Sigmoid colon (tissue), 7 donors: ENCODE data around the gene NUCKS1. TPM values are rescaled to one million over a fixed set of nuclear protein-coding genes. Genes with fewer than 3 reads are reported as not detected.
"Not testable (repeated sequence)": the region's sequence is repeated elsewhere in the genome, so short reads cannot be mapped to it uniquely, and the experiment has no call there.

Experiments used
- DNase-seq: peaks from one replicate; pipeline ENCODE4 v3.0.0-alpha.2; 2019
- H3K27ac ChIP-seq, 4 donors: fragments of 200-600 bp; sonication (generic); one replicate each; pipeline ENCODE4 v1.5.1; 2016 to 2019; ENCODE audit warnings: mild to moderate bottlenecking in 1 of 4
- H3K27me3 ChIP-seq, 3 donors: fragments of 200-600 bp; sonication (generic); one replicate each; pipeline ENCODE4 v1.5.1; 2019; ENCODE audit warnings: mild to moderate bottlenecking in 1 of 3
- H3K36me3 ChIP-seq, 4 donors: fragments of 200-600 bp; sonication (generic); one replicate each; pipeline ENCODE4 v1.5.1; 2016 to 2019
- H3K4me1 ChIP-seq, 4 donors: fragments of 200-600 bp; sonication (generic); one replicate each; pipeline ENCODE4 v1.5.1; 2017 to 2019
- H3K4me3 ChIP-seq, 4 donors: fragments of 200-600 bp; sonication (generic); one replicate each; pipeline ENCODE4 v1.5.1; 2017 to 2019; ENCODE audit warnings: mild to moderate bottlenecking in 2 of 4, moderate library complexity in 1 of 4
- H3K9me3 ChIP-seq, 4 donors: fragments of 200-600 bp in 3 of 4; sonication (generic) in 3 of 4; one replicate each; pipeline versions ENCODE4 v1.5.1 to v1.6.1; 2013 to 2019
- CTCF ChIP-seq, 4 experiments: fragments of 450-650 bp in 3 of 4; fragments of 200-600 bp in 1 of 4; IDR thresholded peaks; one replicate each; pipeline ENCODE4 v1.5.1; 2016 to 2019; ENCODE audit warnings: antibody characterized with exemption in 4 of 4, mild to moderate bottlenecking in 3 of 4, moderate library complexity in 2 of 4
- EP300 ChIP-seq, 4 donors: sonication (generic); formaldehyde crosslinking; IDR thresholded peaks; one replicate each; pipeline ENCODE4 v1.6.1; 2017; ENCODE audit warnings: antibody characterized with exemption in 4 of 4
- POLR2A ChIP-seq, 2 donors: fragments of 450-650 bp; IDR thresholded peaks; one replicate each; pipeline ENCODE4 v1.6.1; 2016; ENCODE audit warnings: antibody characterized with exemption in 2 of 2, mild to moderate bottlenecking in 2 of 2, moderate library complexity in 2 of 2
- POLR2AphosphoS5 ChIP-seq, 4 donors: sonication (generic); formaldehyde crosslinking; IDR thresholded peaks; one replicate each; pipeline ENCODE4 v1.6.1; 2017; ENCODE audit warnings: antibody characterized with exemption in 4 of 4
- whole genome bisulfite sequencing, 2 donors: extraction: QIAGEN DNeasy Blood & Tissue Kit; methylation state at CpG; one replicate each; pipeline ENCODE4 v1.1.7; 2013; 5-methylcytosine and 5-hydroxymethylcytosine counted together
- intact Hi-C: fragments of 100-400 bp; cut with DNase I; formaldehyde crosslinking; loops from one replicate; pipeline ENCODE4 v1.15.1; 2023
- polyA plus RNA-seq, 3 donors: library from polyadenylated mRNA; stranded (reverse); fragments of 200-250 nt; gene quantifications; one replicate each; pipeline ENCODE4 v1.2.3, GENCODE V29; 2013
- total RNA-seq, 4 donors: library from RNA; depleted of rRNA; stranded (reverse); fragments of >200 nt; gene quantifications; one replicate each; pipeline ENCODE4 v1.1.0, GENCODE V29; 2016
- donor health status: healthy with polysubstance abuse.
- donor health status: Bipolar disorder and iron deficiency.
- donor health status: healthy.

The NUCKS1 gene
- total and polyA plus RNA-seq, 7 donors: 22.2 to 112 (median 88.9) TPM

- WGBS, 2 donors: 30 to 65% methylated on average over 1 of the region's 1 CpG
- H3K36me3 ChIP-seq: peaks cover under 1 to 84% (median 18%) of the 10 kb centered on the region in 4 donors
- H3K4me1 ChIP-seq: peaks cover 0 to 8% (median 3%) of the 10 kb centered on the region in 4 donors
- no peaks in the 10 kb centered on the region for H3K9me3 ChIP-seq
- H3K27ac ChIP-seq: no peak overlapping the region
- no peaks in the 10 kb centered on the region for H3K27me3 ChIP-seq
- DNase-seq: no peak
- no peak for TF ChIP-seq POLR2A (IDR thresholded peaks at IDR 0.05)
- no peak for TF ChIP-seq CTCF (IDR thresholded peaks at IDR 0.05)
- no peak for TF ChIP-seq EP300 (IDR thresholded peaks at IDR 0.05)
- TF ChIP-seq POLR2AphosphoS5 (IDR thresholded peaks at IDR 0.05): no peak
- no peak overlapping the region for H3K4me3 ChIP-seq
- intact Hi-C loops: no loop called here
Measured at GRCh38 chr1:205725514-205725913, 24.5 kb downstream of the NUCKS1 start.

GRCh38 chr1:205720740-205721139 lies 29.2 kb downstream of the NUCKS1 start:
- H3K4me3 ChIP-seq, H3K27ac ChIP-seq, intact Hi-C loops, H3K4me1 ChIP-seq, DNase-seq, H3K27me3 ChIP-seq, H3K9me3 ChIP-seq: not testable (repeated sequence)
- H3K36me3 ChIP-seq: peaks cover 25 to 96% (median 38%) of the 10 kb centered on the region in 4 donors
- 96 to 97% methylated on average over 2 of the region's 2 CpGs for WGBS, 2 donors

GRCh38 chr1:205719762-205720161 lies 30.2 kb downstream of the NUCKS1 start:
- intact Hi-C loops: no loop called here
- no peak for TF ChIP-seq POLR2A (IDR thresholded peaks at IDR 0.05)
- no peak for TF ChIP-seq POLR2AphosphoS5 (IDR thresholded peaks at IDR 0.05)
- TF ChIP-seq CTCF (IDR thresholded peaks at IDR 0.05): no peak
- TF ChIP-seq EP300 (IDR thresholded peaks at IDR 0.05): no peak
- Histone ChIP-seq H3K27ac (no peak overlapping the region), H3K4me3 (no peak overlapping the region), H3K27me3 (no peaks in the 10 kb centered on the region), H3K9me3 (no peaks in the 10 kb centered on the region), H3K4me1 (no peaks in the 10 kb centered on the region), H3K36me3 (peaks cover 20 to 99% (median 42%) of the 10 kb centered on the region in 4 donors)
- no peak for DNase-seq

GRCh38 chr1:205719015-205719414 lies 31.0 kb downstream of the NUCKS1 start:
- intact Hi-C loops: no loop called here
- peaks cover 20 to 97% (median 42%) of the 10 kb centered on the region in 4 donors for H3K36me3 ChIP-seq
- WGBS, 2 donors: 68 to 80% methylated on average over 3 of the region's 3 CpGs

GRCh38 chr1:205716371-205717132 lies 33.4 kb downstream of the NUCKS1 start:
- WGBS, 2 donors: 23 to 67% methylated on average over 7 of the region's 7 CpGs
- no peak overlapping the region for H3K27ac ChIP-seq
- peaks cover 20 to 73% (median 42%) of the 10 kb centered on the region in 4 donors for H3K36me3 ChIP-seq
- no peaks in the 10 kb centered on the region for H3K9me3 ChIP-seq
- H3K4me3 ChIP-seq: no peak overlapping the region
- no peaks in the 10 kb centered on the region for H3K27me3 ChIP-seq
- TF ChIP-seq CTCF (IDR thresholded peaks at IDR 0.05) (no peak), POLR2AphosphoS5 (IDR thresholded peaks at IDR 0.05) (no peak), POLR2A (IDR thresholded peaks at IDR 0.05) (no peak), EP300 (IDR thresholded peaks at IDR 0.05) (no peak)
- intact Hi-C loops: no loop called here
- peaks cover 0 to 15% (median 5%) of the 10 kb centered on the region in 4 donors for H3K4me1 ChIP-seq
- no peak for DNase-seq

More at GRCh38 chr1:205719015-205719414, 31.0 kb downstream of the NUCKS1 start:
- H3K4me3 ChIP-seq: no peak overlapping the region
- H3K9me3 ChIP-seq: no peaks in the 10 kb centered on the region
- peaks cover 0 to 5% (median 0%) of the 10 kb centered on the region in 4 donors for H3K4me1 ChIP-seq
- H3K27ac ChIP-seq: no peak overlapping the region
- no peak for DNase-seq
- no peaks in the 10 kb centered on the region for H3K27me3 ChIP-seq
- no peak for TF ChIP-seq EP300 (IDR thresholded peaks at IDR 0.05)
- TF ChIP-seq POLR2A (IDR thresholded peaks at IDR 0.05): no peak
